OCI-LY1 (cell line): Measurements from ENCODE around the gene ARFGAP1.

Experiments
- H2AFZ ChIP-seq: fragments of 200-600 bp; sonication (generic), shearing (Covaris generic); 2 replicates; pipeline ENCODE4 v1.6.0; 2014; ENCODE audit warnings: antibody characterized with exemption, mild to moderate bottlenecking, low read length
- H3F3A ChIP-seq: fragments of 200-600 bp; sonication (generic), shearing (Covaris generic); 2 replicates; pipeline ENCODE4 v1.6.0; 2014; ENCODE audit warnings: mild to moderate bottlenecking, antibody characterized with exemption, low read length, moderate library complexity; ENCODE audit not compliant: insufficient read depth
- H3K27ac ChIP-seq: fragments of 200-600 bp; sonication (generic); 2 replicates; pipeline ENCODE4 v1.5.1; 2014; ENCODE audit warnings: low read length, mixed run types, mild to moderate bottlenecking, low read depth; ENCODE audit not compliant: poor library complexity, severe bottlenecking
- H3K27me3 ChIP-seq: fragments of 200-600 bp; sonication (generic); 2 replicates; pipeline ENCODE4 v1.6.0; 2014; ENCODE audit warnings: antibody characterized with exemption, mild to moderate bottlenecking, low read length, moderate library complexity; ENCODE audit not compliant: insufficient read depth
- H3K36me3 ChIP-seq: fragments of 200-600 bp; sonication (generic); 2 replicates; pipeline ENCODE4 v1.6.1; 2014; ENCODE audit warnings: mild to moderate bottlenecking, antibody characterized with exemption, low read length, moderate library complexity, mixed read lengths; ENCODE audit not compliant: insufficient read depth
- H3K4me1 ChIP-seq: fragments of 200-600 bp; sonication (generic); 2 replicates; pipeline ENCODE4 v1.5.1; 2014; ENCODE audit warnings: mild to moderate bottlenecking, low read length, moderate library complexity; ENCODE audit not compliant: insufficient read depth, severe bottlenecking
- H3K4me2 ChIP-seq: fragments of 200-600 bp; sonication (generic), shearing (Covaris generic); 2 replicates; pipeline ENCODE4 v1.6.1; 2014; ENCODE audit warnings: low read length
- H3K4me3 ChIP-seq: fragments of 200-600 bp; sonication (generic); 2 replicates; pipeline ENCODE4 v1.5.1; 2014; ENCODE audit warnings: low read length, low read depth, mild to moderate bottlenecking, mixed read lengths; ENCODE audit not compliant: poor library complexity, severe bottlenecking
- H3K79me2 ChIP-seq: fragments of 200-600 bp; shearing (Covaris generic); 2 replicates; pipeline ENCODE4 v1.6.1; 2016; ENCODE audit warnings: mixed run types, low read length, mixed read lengths; ENCODE audit not compliant: insufficient read depth
- H3K9ac ChIP-seq: fragments of 200-600 bp; sonication (generic), shearing (Covaris generic); 2 replicates; pipeline ENCODE4 v1.6.1; 2014; ENCODE audit warnings: mild to moderate bottlenecking, low read length, mixed read lengths
- H3K9me2 ChIP-seq: fragments of 200-600 bp; sonication (generic), shearing (Covaris generic); 2 replicates; pipeline ENCODE4 v1.6.1; 2014; ENCODE audit warnings: low read depth, mild to moderate bottlenecking, low read length, mixed read lengths
- H3K9me3 ChIP-seq: fragments of 200-600 bp; shearing (Covaris generic); 2 replicates; pipeline ENCODE4 v1.6.1; 2014; ENCODE audit warnings: low read length, mixed read lengths
- H4K20me1 ChIP-seq: fragments of 200-600 bp; sonication (generic), shearing (Covaris generic); 2 replicates; pipeline ENCODE4 v1.6.0; 2016; ENCODE audit warnings: mild to moderate bottlenecking, low read length; ENCODE audit not compliant: insufficient read depth
- CTCF ChIP-seq: fragments of 200-600 bp; sonication (generic), shearing (Covaris generic); IDR thresholded peaks from 2 replicates; pipeline ENCODE4 v1.5.1; 2017; ENCODE audit warnings: mild to moderate bottlenecking, antibody characterized with exemption, low read length, moderate library complexity, mixed read lengths
- EZH2 ChIP-seq: fragments of 200-600 bp; sonication (generic), shearing (Covaris generic); IDR thresholded peaks from 2 replicates; pipeline ENCODE4 v1.8.0; 2017; ENCODE audit warnings: borderline replicate concordance, mixed run types, mild to moderate bottlenecking, antibody characterized with exemption, low read length, moderate library complexity, mixed read lengths

ARFGAP1 gene

GRCh38 chr20:63238031-63238430 lies 34.6 kb upstream of the ARFGAP1 start:
- no peaks in the 10 kb centered on the region for H3F3A ChIP-seq
- TF ChIP-seq EZH2 = no peak
- TF ChIP-seq CTCF = no peak
- no peak overlapping the region for H3K4me2 ChIP-seq

GRCh38 chr20:63238514-63239125 lies 34.0 kb upstream of the ARFGAP1 start:
- no peaks in the 10 kb centered on the region for H3K36me3 ChIP-seq
- no peaks in the 10 kb centered on the region for H4K20me1 ChIP-seq
- no peaks in the 10 kb centered on the region for H3F3A ChIP-seq
- H3K79me2 ChIP-seq = no peaks in the 10 kb centered on the region
- H3K9ac ChIP-seq = no peak overlapping the region
- no peak overlapping the region for H3K27ac ChIP-seq
- H3K4me3 ChIP-seq = no peak overlapping the region
- H2AFZ ChIP-seq = no peak overlapping the region
- no peaks in the 10 kb centered on the region for H3K4me1 ChIP-seq
- H3K27me3 ChIP-seq = no peaks in the 10 kb centered on the region; the same call in 1 of the 2 replicates
- no peak overlapping the region for H3K4me2 ChIP-seq
- H3K9me2 ChIP-seq = no peaks in the 10 kb centered on the region
- TF ChIP-seq CTCF (no peak), EZH2 (no peak)
- no peaks in the 10 kb centered on the region for H3K9me3 ChIP-seq

More at GRCh38 chr20:63238031-63238430, 34.6 kb upstream of the ARFGAP1 start:
- Histone ChIP-seq H3K9me2 (no peaks in the 10 kb centered on the region), H3K36me3 (no peaks in the 10 kb centered on the region), H3K9ac (no peak overlapping the region), H3K4me3 (no peak overlapping the region), H3K79me2 (no peaks in the 10 kb centered on the region), H4K20me1 (no peaks in the 10 kb centered on the region), H3K4me1 (no peaks in the 10 kb centered on the region), H3K27ac (no peak overlapping the region), H3K9me3 (no peaks in the 10 kb centered on the region), H3K27me3 (no peaks in the 10 kb centered on the region), H2AFZ (no peak overlapping the region)

DNA sequence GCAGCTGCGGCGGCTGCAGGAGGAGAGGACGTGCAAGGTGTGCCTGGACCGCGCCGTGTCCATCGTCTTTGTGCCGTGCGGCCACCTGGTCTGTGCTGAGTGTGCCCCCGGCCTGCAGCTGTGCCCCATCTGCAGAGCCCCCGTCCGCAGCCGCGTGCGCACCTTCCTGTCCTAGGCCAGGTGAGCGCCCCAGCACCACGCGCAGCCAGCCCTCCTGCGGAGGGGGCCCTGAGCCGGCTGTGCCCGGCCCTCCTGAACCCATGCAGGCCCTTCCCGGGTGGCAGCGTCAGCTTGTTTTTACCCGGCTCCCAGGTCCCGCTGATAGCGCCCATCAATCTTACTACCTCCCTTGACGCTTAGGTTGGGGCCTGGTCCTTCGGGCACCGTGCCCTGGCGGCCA lies 33.2 kb upstream of the ARFGAP1 start:
- H3F3A ChIP-seq = no peaks in the 10 kb centered on the region
- H3K36me3 ChIP-seq = no peaks in the 10 kb centered on the region
- no peak overlapping the region for H3K4me2 ChIP-seq
- H3K4me1 ChIP-seq = no peaks in the 10 kb centered on the region
- no peaks in the 10 kb centered on the region for H4K20me1 ChIP-seq
- H3K9me3 ChIP-seq = no peaks in the 10 kb centered on the region
- no peak overlapping the region for H2AFZ ChIP-seq
- TF ChIP-seq EZH2 (no peak), CTCF (no peak)
- H3K9ac ChIP-seq = no peak overlapping the region
- H3K27me3 ChIP-seq = no peaks in the 10 kb centered on the region; the same call in 1 of the 2 replicates
- no peaks in the 10 kb centered on the region for H3K9me2 ChIP-seq
- no peak overlapping the region for H3K27ac ChIP-seq
- no peak overlapping the region for H3K4me3 ChIP-seq
- H3K79me2 ChIP-seq = no peaks in the 10 kb centered on the region
